ENCODE data around the gene KRT79. TPM values are rescaled to one million over a fixed set of nuclear protein-coding genes. Genes with fewer than 3 reads are reported as not detected.

The KRT79 gene
- polyA plus RNA-seq, 1 of the 3 experiments (the other 2 are of a cell fraction) = not detected

GRCh38 chr12:52798671-52799504, 35.2 kb downstream of the KRT79 start:
- Histone ChIP-seq H3K27ac (ENCODE audit: low read depth in 2 of 2, low read length in 1 of 2) (no peak overlapping the region), H3K9me3 (no peaks in the 10 kb centered on the region), H3K36me3 (replicated peaks in 1 of 2; ENCODE audit: control insufficient read depth in 1 of 2, insufficient read depth in 2 of 2, low read length in 1 of 2) (no peaks in the 10 kb centered on the region), H3K4me1 (ENCODE audit: control insufficient read depth in 1 of 2, insufficient read depth in 2 of 2, low read depth in 1 of 2, low read length in 1 of 2) (no peaks in the 10 kb centered on the region), H3K79me2 (ENCODE audit: insufficient read depth) (no peaks in the 10 kb centered on the region), H4K20me1 (ENCODE audit: insufficient read depth) (no peaks in the 10 kb centered on the region), H3K27me3 (ENCODE audit: insufficient read depth) (peaks cover 8% of the 10 kb centered on the region; the same call in 1 of the 2 replicates), H3F3A (replicated peaks; ENCODE audit: insufficient read depth) (peaks cover 3% of the 10 kb centered on the region), H3K9me2 (no peaks in the 10 kb centered on the region), H3K9ac (no peak overlapping the region), H3K4me2 (no peak overlapping the region), H2AFZ (ENCODE audit: low read depth) (no peak overlapping the region), H3K4me3 (ENCODE audit: low read depth in 2 of 2, low read length in 1 of 2) (no peak overlapping the region)
- ChIA-PET POLR2A (no interaction called here), CTCF (interaction anchor here (1.4 kb wide), 1 partner anchor 81 kb away, joined by 5 read pairs; no protein-coding TSS in a partner anchor)
- TF ChIP-seq YY1 (IDR thresholded peaks at IDR 0.05; ENCODE audit: low read depth) (no peak), GABPA (IDR thresholded peaks at IDR 0.05; ENCODE audit: low read depth) (no peak), SIN3A (IDR thresholded peaks at IDR 0.05; ENCODE audit: borderline replicate concordance, low read depth, low read length) (no peak), USF2 (IDR thresholded peaks at IDR 0.05; ENCODE audit: borderline replicate concordance, low read depth, low read length) (no peak), TCF12 (IDR thresholded peaks at IDR 0.05) (no peak), TAF1 (IDR thresholded peaks at IDR 0.05; ENCODE audit: borderline replicate concordance, low read depth, low read length) (no peak), FOXM1 (IDR thresholded peaks at IDR 0.05; ENCODE audit: low read depth) (no peak), GATA2 (CRISPR knock-in tag; IDR thresholded peaks at IDR 0.05) (no peak)
- TF ChIP-seq, protein P1, sequence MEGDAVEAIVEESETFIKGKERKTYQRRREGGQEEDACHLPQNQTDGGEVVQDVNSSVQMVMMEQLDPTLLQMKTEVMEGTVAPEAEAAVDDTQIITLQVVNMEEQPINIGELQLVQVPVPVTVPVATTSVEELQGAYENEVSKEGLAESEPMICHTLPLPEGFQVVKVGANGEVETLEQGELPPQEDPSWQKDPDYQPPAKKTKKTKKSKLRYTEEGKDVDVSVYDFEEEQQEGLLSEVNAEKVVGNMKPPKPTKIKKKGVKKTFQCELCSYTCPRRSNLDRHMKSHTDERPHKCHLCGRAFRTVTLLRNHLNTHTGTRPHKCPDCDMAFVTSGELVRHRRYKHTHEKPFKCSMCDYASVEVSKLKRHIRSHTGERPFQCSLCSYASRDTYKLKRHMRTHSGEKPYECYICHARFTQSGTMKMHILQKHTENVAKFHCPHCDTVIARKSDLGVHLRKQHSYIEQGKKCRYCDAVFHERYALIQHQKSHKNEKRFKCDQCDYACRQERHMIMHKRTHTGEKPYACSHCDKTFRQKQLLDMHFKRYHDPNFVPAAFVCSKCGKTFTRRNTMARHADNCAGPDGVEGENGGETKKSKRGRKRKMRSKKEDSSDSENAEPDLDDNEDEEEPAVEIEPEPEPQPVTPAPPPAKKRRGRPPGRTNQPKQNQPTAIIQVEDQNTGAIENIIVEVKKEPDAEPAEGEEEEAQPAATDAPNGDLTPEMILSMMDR (IDR thresholded peaks at IDR 0.05) = no peak
- TF ChIP-seq, protein P2, sequence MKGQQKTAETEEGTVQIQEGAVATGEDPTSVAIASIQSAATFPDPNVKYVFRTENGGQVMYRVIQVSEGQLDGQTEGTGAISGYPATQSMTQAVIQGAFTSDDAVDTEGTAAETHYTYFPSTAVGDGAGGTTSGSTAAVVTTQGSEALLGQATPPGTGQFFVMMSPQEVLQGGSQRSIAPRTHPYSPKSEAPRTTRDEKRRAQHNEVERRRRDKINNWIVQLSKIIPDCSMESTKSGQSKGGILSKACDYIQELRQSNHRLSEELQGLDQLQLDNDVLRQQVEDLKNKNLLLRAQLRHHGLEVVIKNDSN (IDR thresholded peaks at IDR 0.05; ENCODE audit: borderline replicate concordance, low read depth) = no peak
- no peak for DNase-seq
- 7% methylated on average over 7 of the region's 7 CpGs for WGBS (ENCODE audit: low lambda C conversion rate)

- DNase-seq = no peak
- no peaks in the 10 kb centered on the region for H3K9me3 ChIP-seq
- no peaks in the 10 kb centered on the region for H3K79me2 ChIP-seq (ENCODE audit: insufficient read depth)
- no peak for TF ChIP-seq RCOR1 (IDR thresholded peaks at IDR 0.05; ENCODE audit: low read length)
- no peak for TF ChIP-seq NRF1 (IDR thresholded peaks at IDR 0.05; ENCODE audit: low read depth, low read length)
- no peak for TF ChIP-seq ELF1 (IDR thresholded peaks at IDR 0.05)
- no peak for TF ChIP-seq TAF1 (IDR thresholded peaks at IDR 0.05; ENCODE audit: borderline replicate concordance, low read depth, low read length)
- TF ChIP-seq RFX5 (IDR thresholded peaks at IDR 0.05; ENCODE audit: low read length) = no peak
- no peak for TF ChIP-seq USF2 (IDR thresholded peaks at IDR 0.05; ENCODE audit: borderline replicate concordance, low read depth, low read length)
- TF ChIP-seq EZH2phosphoT487 (IDR thresholded peaks at IDR 0.05; ENCODE audit: borderline replicate concordance, low read depth) = no peak
- POLR2A ChIA-PET = no interaction called here
- peaks cover 4% of the 10 kb centered on the region; the same call in 1 of the 2 replicates for H3K27me3 ChIP-seq (ENCODE audit: insufficient read depth)
- peaks cover 3% of the 10 kb centered on the region for H3F3A ChIP-seq (replicated peaks; ENCODE audit: insufficient read depth)
- no peaks in the 10 kb centered on the region for H3K36me3 ChIP-seq (replicated peaks in 1 of 2; ENCODE audit: control insufficient read depth in 1 of 2, insufficient read depth in 2 of 2, low read length in 1 of 2)
- H3K4me1 ChIP-seq (ENCODE audit: control insufficient read depth in 1 of 2, insufficient read depth in 2 of 2, low read depth in 1 of 2, low read length in 1 of 2) = no peaks in the 10 kb centered on the region
- H3K9ac ChIP-seq = no peak overlapping the region
- H3K9me2 ChIP-seq = no peaks in the 10 kb centered on the region
- H3K27ac ChIP-seq (ENCODE audit: low read depth in 2 of 2, low read length in 1 of 2) = no peak overlapping the region
- H4K20me1 ChIP-seq (ENCODE audit: insufficient read depth) = no peaks in the 10 kb centered on the region
- H2AFZ ChIP-seq (ENCODE audit: low read depth) = no peak overlapping the region
- WGBS (ENCODE audit: low lambda C conversion rate) = 46% methylated on average over 4 of the region's 4 CpGs
- no peak overlapping the region for H3K4me3 ChIP-seq (ENCODE audit: low read depth in 2 of 2, low read length in 1 of 2)
- H3K4me2 ChIP-seq = no peak overlapping the region
- CTCF ChIA-PET = no interaction called here
Measured at GRCh38 chr12:52798003-52798670, 36.0 kb downstream of the KRT79 start.

Data from SK-N-SH (cell line).